ENCODE measurements around the gene SMLR1.

DNA sequence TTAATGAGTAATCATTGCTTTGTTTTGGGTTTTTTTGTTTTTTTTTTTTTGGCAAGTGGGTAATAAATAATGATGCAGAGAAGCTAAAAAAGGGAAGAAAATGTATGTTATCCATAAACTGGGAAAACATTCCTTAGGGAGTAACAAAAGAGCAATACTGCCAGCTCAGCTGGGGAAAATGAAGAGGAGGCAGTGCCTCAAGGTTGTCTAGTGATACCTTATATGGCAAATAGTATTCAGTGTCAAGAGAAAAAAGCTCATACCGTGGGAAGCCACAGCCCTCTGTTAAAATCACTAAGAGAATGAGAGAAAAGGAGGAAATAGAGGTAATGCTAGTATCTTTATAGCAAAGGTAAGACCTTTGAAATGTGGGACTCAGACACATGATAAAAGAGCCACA, 47.1 kb upstream of the SMLR1 start:
- TF ChIP-seq ZBTB7A (IDR thresholded peaks at IDR 0.05; ENCODE audit: low read depth) (no peak), RAD21 (IDR thresholded peaks at IDR 0.05; ENCODE audit: low read depth) (no peak), YY1 (IDR thresholded peaks at IDR 0.05; ENCODE audit: low read depth) (no peak), TEAD4 (IDR thresholded peaks at IDR 0.05) (no peak), USF1 (IDR thresholded peaks at IDR 0.05) (no peak)

Data from Ishikawa (cell line).